Measurements from ENCODE around the gene TPCN1.

The TPCN1 gene

GRCh38 chr12:113347107-113347506 is 125.8 kb downstream of the TPCN1 start:
- no peak for DNase-seq

GRCh38 chr12:113347892-113348291 is 126.6 kb downstream of the TPCN1 start:
- DNase-seq, result no peak
